Endothelial cell of umbilical vein (primary cell): ENCODE results near the gene CHMP6. TPM values are rescaled to one million over a fixed set of nuclear protein-coding genes. Genes with fewer than 3 reads are reported as not detected.
A peak's percentile ranks its signal among the peaks of the same experiment; 100 is the strongest.

Source experiments
- BruUV-seq: library from RNA; stranded (reverse); fragments of 400-500 nt; replicated peaks from 2 replicates; lab custom pipeline; 2021; lab: Mats Ljungman, UMichigan
- CTCF ChIA-PET: fragments of 300-600, 350-600 bp; sonication (Branson Sonifier 250); formaldehyde crosslinking; loops from one replicate; lab custom pipeline; 2021; ENCODE audit warnings: antibody characterized with exemption, inconsistent platforms; lab: Charles Lee
- POLR2A ChIA-PET: fragments of 300-600, 350-600 bp; sonication (Branson Sonifier 250); formaldehyde crosslinking; loops from one replicate; lab custom pipeline; 2021; ENCODE audit warnings: antibody characterized with exemption, inconsistent platforms; lab: Charles Lee
- DNase-seq: peaks from one replicate; pipeline ENCODE4 v3.0.0-alpha.2; 2011; ENCODE audit warnings: low read depth, low spot score
- FAIRE-seq: peaks from 2 replicates; lab custom pipeline; 2011; peaks lifted over from hg19 to GRCh38; lab: Jason Lieb, UNC
- H2AFZ ChIP-seq: 2 replicates; pipeline ENCODE4 v1.6.0; 2012; ENCODE audit warnings: low read depth, low read length, control low read depth, inconsistent platforms
- H3K27ac ChIP-seq: 2 replicates; pipeline ENCODE4 v1.5.1; 2011; ENCODE audit warnings: low read depth, mild to moderate bottlenecking, control low read depth, low read length, moderate library complexity; ENCODE audit not compliant: insufficient read depth
- H3K27me3 ChIP-seq, 2 experiments: 2 replicates each; pipeline versions ENCODE4 v1.6.0 to v1.6.1; 2011; ENCODE audit warnings: low read length in 2 of 2, mixed read lengths in 1 of 2; ENCODE audit not compliant: control insufficient read depth in 2 of 2, insufficient read depth in 2 of 2
- H3K36me3 ChIP-seq, 2 experiments: 2 replicates in 1 of 2; 3 replicates in 1 of 2; pipeline ENCODE4 v1.5.1; 2011; ENCODE audit warnings: low read length in 2 of 2, mild to moderate bottlenecking in 1 of 2, moderate library complexity in 1 of 2; ENCODE audit not compliant: control insufficient read depth in 2 of 2, insufficient read depth in 2 of 2; ENCODE audit errors: extremely low read depth in 1 of 2
- H3K4me1 ChIP-seq: 3 replicates; pipeline ENCODE4 v1.5.1; 2011; ENCODE audit warnings: mild to moderate bottlenecking, low read length; ENCODE audit not compliant: control insufficient read depth, insufficient read depth; ENCODE audit errors: extremely low read depth
- H3K4me2 ChIP-seq: 2 replicates; pipeline ENCODE4 v1.6.1; 2011; ENCODE audit warnings: low read length, control low read depth, mixed read lengths; ENCODE audit not compliant: insufficient read depth
- H3K4me3 ChIP-seq, 3 experiments: fragments of 200-600 bp in 1 of 3; sonication (generic), shearing (Covaris generic) in 1 of 3; replicated peaks in 1 of 3; 2 replicates each; pipeline ENCODE4 v1.5.1; 2011 to 2016; ENCODE audit warnings: control low read depth in 3 of 3, low read length in 3 of 3, mild to moderate bottlenecking in 2 of 3, inconsistent platforms in 1 of 3, low read depth in 1 of 3, moderate library complexity in 1 of 3; ENCODE audit not compliant: insufficient read depth in 1 of 3
- H3K79me2 ChIP-seq: 2 replicates; pipeline ENCODE4 v1.6.0; 2012; ENCODE audit warnings: low read length, inconsistent platforms; ENCODE audit not compliant: control insufficient read depth, insufficient read depth
- H3K9ac ChIP-seq: replicated peaks from 2 replicates; pipeline ENCODE3; 2011; ENCODE audit warnings: low read length, control low read depth; ENCODE audit not compliant: insufficient read depth; ENCODE audit errors: extremely low read depth
- H3K9me1 ChIP-seq: replicated peaks from 3 replicates; pipeline ENCODE4 v1.6.0; 2011; ENCODE audit warnings: mild to moderate bottlenecking, low read length; ENCODE audit not compliant: control insufficient read depth, insufficient read depth; ENCODE audit errors: extremely low read depth
- H3K9me3 ChIP-seq: replicated peaks from 2 replicates; pipeline ENCODE4 v1.5.1; 2012; ENCODE audit warnings: low read length, inconsistent platforms; ENCODE audit not compliant: control insufficient read depth, insufficient read depth
- H4K20me1 ChIP-seq: replicated peaks from 2 replicates; pipeline ENCODE3; 2011; ENCODE audit warnings: mild to moderate bottlenecking, low read length; ENCODE audit not compliant: control insufficient read depth, insufficient read depth; ENCODE audit errors: extremely low read depth
- CTCF ChIP-seq, 2 donors: IDR thresholded peaks; 1 replicate in 1 of 2; 2 replicates in 1 of 2; pipeline ENCODE4 v1.5.1; 2011; ENCODE audit warnings: low read length in 2 of 2, mild to moderate bottlenecking in 2 of 2, moderate library complexity in 2 of 2, control low read depth in 1 of 2, inconsistent platforms in 1 of 2, low read depth in 1 of 2; ENCODE audit not compliant: insufficient read depth in 1 of 2; ENCODE audit errors: extremely low read depth in 1 of 2
- EZH2 ChIP-seq: IDR thresholded peaks from 2 replicates; pipeline ENCODE4 v1.6.1; 2012; ENCODE audit warnings: borderline replicate concordance, low read depth, mild to moderate bottlenecking, moderate library complexity, low read length, inconsistent platforms; ENCODE audit not compliant: severe bottlenecking
- FOS ChIP-seq: IDR thresholded peaks from 2 replicates; pipeline ENCODE4 v1.6.1; 2011; ENCODE audit warnings: mild to moderate bottlenecking, low read length, moderate library complexity, borderline replicate concordance; ENCODE audit not compliant: insufficient read depth
- GATA2 ChIP-seq: IDR thresholded peaks from 2 replicates; pipeline ENCODE4 v1.7.0; 2011; ENCODE audit warnings: low read depth, mild to moderate bottlenecking, moderate library complexity, mixed read lengths, low read length; ENCODE audit not compliant: insufficient read length, insufficient read depth
- JUN ChIP-seq: IDR thresholded peaks from 2 replicates; pipeline ENCODE4 v1.6.1; 2011; ENCODE audit warnings: borderline replicate concordance, low read depth; ENCODE audit not compliant: insufficient read length, insufficient read depth
- MYC ChIP-seq: IDR thresholded peaks from one replicate; pipeline ENCODE4 v1.6.1; 2011; ENCODE audit warnings: mild to moderate bottlenecking, low read depth, low read length
- POLR2A ChIP-seq: IDR thresholded peaks from 2 replicates; pipeline ENCODE4 v1.6.1; 2012; ENCODE audit warnings: low read depth, mild to moderate bottlenecking, control low read depth, low read length
- POLR2AphosphoS5 ChIP-seq: IDR thresholded peaks from 2 replicates; pipeline ENCODE4 v1.6.1; 2012; ENCODE audit warnings: low read depth, mild to moderate bottlenecking, control low read depth, low read length, moderate library complexity; ENCODE audit not compliant: insufficient read depth
- dilution Hi-C: fragments of 300-500 bp; cut with MboI; formaldehyde crosslinking; loops from one replicate; pipeline ENCODE4 v1.15.0; 2019; ENCODE audit warnings: low sequenced_read_pairs; ENCODE audit not compliant: extremely low pct_ligation_motif_present
- intact Hi-C: fragments of 100-400 bp; cut with micrococcal nuclease; formaldehyde crosslinking; loops from one replicate; pipeline ENCODE4 v1.10.0; 2022
- polyA plus RNA-seq, 4 experiments: library from polyadenylated mRNA; depleted of rRNA in 3 of 4; stranded (reverse) in 3 of 4; unstranded in 1 of 4; fragments of >200 nt; gene quantifications; 2 replicates each; pipeline versions ENCODE4 v1.2.1 to v1.2.3, GENCODE V29; 2011 to 2012; ENCODE audit warnings: missing spikeins in 1 of 4
- total RNA-seq: library from RNA; stranded (reverse); gene quantifications from 2 replicates; pipeline ENCODE4 v1.2.3, GENCODE V29; 2021
- TF ChIP-seq, protein P1 (sequence below): IDR thresholded peaks from 2 replicates; pipeline ENCODE4 v1.6.1; 2011; ENCODE audit not compliant: insufficient read depth, insufficient read length

Gene CHMP6
- total and polyA plus RNA-seq, 2 donors (not counting 3 experiments of a cell fraction or from before 2014, with no cell fraction given) = 42.5 to 48.5 TPM

GRCh38 chr17:80992077-80992947 is 671 bp downstream of the CHMP6 start:
- intact Hi-C loops (no loop called here), dilution Hi-C loops (no loop called here)
- FAIRE-seq (peak; percentile 35), DNase-seq (no peak)
- H3K4me2 ChIP-seq = peak overlapping the region; percentile 92
- ChIA-PET CTCF (interaction anchor here (1.1 to 1.5 kb wide), 4 partner anchors 12 to 565 kb away, joined by 3 to 5 read pairs (median 4); no protein-coding TSS in a partner anchor), POLR2A (no interaction called here)
- H3K27me3 ChIP-seq = no peaks in the 10 kb centered on the region
- peak overlapping the region; percentile 30 for H3K27ac ChIP-seq
- peak overlapping the region; percentile 73 to 79 (median 74) for H3K4me3 ChIP-seq
- H3K9ac ChIP-seq = peak overlapping the region; percentile 77
- peak overlapping the region; percentile 54 for H2AFZ ChIP-seq
- no peaks in the 10 kb centered on the region for H4K20me1 ChIP-seq
- H3K36me3 ChIP-seq = peaks cover 3 to 19% of the 10 kb centered on the region in 2 experiments
- TF ChIP-seq POLR2A (no peak), CTCF (IDR thresholded peaks at IDR 0.05; ENCODE audit: extremely low read depth in 1 of 2, insufficient read depth in 1 of 2, low read depth in 1 of 2, low read length in 2 of 2) (no peak), MYC (no peak), POLR2AphosphoS5 (no peak), JUN (no peak), EZH2 (no peak), FOS (no peak), GATA2 (no peak)
- TF ChIP-seq, protein P1, sequence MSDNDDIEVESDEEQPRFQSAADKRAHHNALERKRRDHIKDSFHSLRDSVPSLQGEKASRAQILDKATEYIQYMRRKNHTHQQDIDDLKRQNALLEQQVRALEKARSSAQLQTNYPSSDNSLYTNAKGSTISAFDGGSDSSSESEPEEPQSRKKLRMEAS = no peak
- peaks cover 9% of the 10 kb centered on the region for H3K4me1 ChIP-seq
- no peaks in the 10 kb centered on the region for H3K9me1 ChIP-seq
- peaks cover 14% of the 10 kb centered on the region for H3K79me2 ChIP-seq
- no TSS peak for BruUV-seq
- H3K9me3 ChIP-seq = no peaks in the 10 kb centered on the region
